MM.1S (cell line): Measurements from ENCODE around the gene SDC1.

ENCODE experiments used
- DNase-seq: peaks from one replicate; pipeline ENCODE4 v3.0.0-alpha.2; 2015
- H2AFZ ChIP-seq: fragments of 300-600 bp; sonication (generic); 2 replicates; pipeline ENCODE4 v1.6.0; 2016; ENCODE audit warnings: antibody characterized with exemption, low read length
- H3F3A ChIP-seq: fragments of 300-600 bp; sonication (generic); 2 replicates; pipeline ENCODE4 v1.6.1; 2016; ENCODE audit warnings: mild to moderate bottlenecking, antibody characterized with exemption, low read length, moderate library complexity, mixed read lengths; ENCODE audit not compliant: insufficient read depth
- H3K27ac ChIP-seq: fragments of 300-600 bp; sonication (generic); 2 replicates; pipeline ENCODE4 v1.5.1; 2016; ENCODE audit warnings: mild to moderate bottlenecking, low read length
- H3K27me3 ChIP-seq: fragments of 300-600 bp; sonication (generic); replicated peaks from 2 replicates; pipeline ENCODE4 v1.6.0; 2016; ENCODE audit warnings: low read length; ENCODE audit not compliant: insufficient read depth
- H3K36me3 ChIP-seq: fragments of 300-600 bp; sonication (generic); replicated peaks from 2 replicates; pipeline ENCODE4 v1.6.1; 2016; ENCODE audit warnings: mild to moderate bottlenecking, low read length, mixed read lengths; ENCODE audit not compliant: insufficient read depth
- H3K4me1 ChIP-seq: fragments of 300-600 bp; sonication (generic); 2 replicates; pipeline ENCODE4 v1.6.1; 2016; ENCODE audit warnings: low read length, mixed read lengths
- H3K4me2 ChIP-seq: fragments of 300-600 bp; sonication (generic); 2 replicates; pipeline ENCODE4 v1.6.0; 2016; ENCODE audit warnings: low read depth, low read length
- H3K4me3 ChIP-seq: fragments of 300-600 bp; sonication (generic); 2 replicates; pipeline ENCODE4 v1.5.1; 2016; ENCODE audit warnings: low read length, mixed read lengths
- H3K79me2 ChIP-seq: fragments of 300-600 bp; sonication (generic); 2 replicates; pipeline ENCODE4 v1.6.1; 2016; ENCODE audit warnings: mixed run types, low read length, mixed read lengths
- H3K9ac ChIP-seq: fragments of 300-600 bp; sonication (generic); 2 replicates; pipeline ENCODE4 v1.6.1; 2016; ENCODE audit warnings: low read length, mixed read lengths
- H3K9me2 ChIP-seq: fragments of 300-600 bp; sonication (generic); replicated peaks from 2 replicates; pipeline ENCODE4 v1.6.1; 2016; ENCODE audit warnings: mild to moderate bottlenecking, low read length, mixed read lengths; ENCODE audit not compliant: insufficient read depth
- H3K9me3 ChIP-seq: fragments of 300-600 bp; sonication (generic); replicated peaks from 2 replicates; pipeline ENCODE4 v1.6.1; 2016; ENCODE audit warnings: mild to moderate bottlenecking, low read length, mixed read lengths; ENCODE audit not compliant: insufficient read depth
- H4K20me1 ChIP-seq: fragments of 300-600 bp; sonication (generic); 2 replicates; pipeline ENCODE4 v1.6.1; 2016; ENCODE audit warnings: mild to moderate bottlenecking, low read length, moderate library complexity, mixed read lengths; ENCODE audit not compliant: insufficient read depth
- CTCF ChIP-seq: fragments of 300-600 bp; sonication (generic); IDR thresholded peaks from 2 replicates; pipeline ENCODE4 v1.5.1; 2016; ENCODE audit warnings: antibody characterized with exemption, low read length, mixed read lengths
- EZH2 ChIP-seq: fragments of 300-600 bp; sonication (generic); optimal IDR thresholded peaks from 2 replicates; pipeline ENCODE3; 2017; ENCODE audit warnings: low read depth, mild to moderate bottlenecking, antibody characterized with exemption, low read length, mixed read lengths
- EZH2phosphoT487 ChIP-seq: fragments of 300-600 bp; sonication (generic); IDR thresholded peaks from 2 replicates; pipeline ENCODE4 v1.6.1; 2018; ENCODE audit warnings: antibody characterized with exemption, low read length

Gene SDC1

GRCh38 chr2:20156836-20157192, 68.1 kb downstream of the SDC1 start:
- Histone ChIP-seq H3K27me3 (no peaks in the 10 kb centered on the region), H3K9me3 (no peaks in the 10 kb centered on the region), H3K9ac (no peak overlapping the region), H3K27ac (no peak overlapping the region), H3K4me2 (peak overlapping the region; percentile 43), H4K20me1 (no peaks in the 10 kb centered on the region), H3F3A (no peaks in the 10 kb centered on the region; the same call in none of the 2 replicates), H3K79me2 (no peaks in the 10 kb centered on the region), H2AFZ (0 out of 2 replicates have a peak overlapping the region, but pooled peaks have one; percentile 1), H3K9me2 (no peaks in the 10 kb centered on the region), H3K36me3 (no peaks in the 10 kb centered on the region), H3K4me1 (peaks cover 17% of the 10 kb centered on the region), H3K4me3 (no peak overlapping the region)
- no peak for TF ChIP-seq CTCF
- TF ChIP-seq EZH2phosphoT487, result no peak
- no peak for TF ChIP-seq EZH2
- DNase-seq, result no peak

DNA sequence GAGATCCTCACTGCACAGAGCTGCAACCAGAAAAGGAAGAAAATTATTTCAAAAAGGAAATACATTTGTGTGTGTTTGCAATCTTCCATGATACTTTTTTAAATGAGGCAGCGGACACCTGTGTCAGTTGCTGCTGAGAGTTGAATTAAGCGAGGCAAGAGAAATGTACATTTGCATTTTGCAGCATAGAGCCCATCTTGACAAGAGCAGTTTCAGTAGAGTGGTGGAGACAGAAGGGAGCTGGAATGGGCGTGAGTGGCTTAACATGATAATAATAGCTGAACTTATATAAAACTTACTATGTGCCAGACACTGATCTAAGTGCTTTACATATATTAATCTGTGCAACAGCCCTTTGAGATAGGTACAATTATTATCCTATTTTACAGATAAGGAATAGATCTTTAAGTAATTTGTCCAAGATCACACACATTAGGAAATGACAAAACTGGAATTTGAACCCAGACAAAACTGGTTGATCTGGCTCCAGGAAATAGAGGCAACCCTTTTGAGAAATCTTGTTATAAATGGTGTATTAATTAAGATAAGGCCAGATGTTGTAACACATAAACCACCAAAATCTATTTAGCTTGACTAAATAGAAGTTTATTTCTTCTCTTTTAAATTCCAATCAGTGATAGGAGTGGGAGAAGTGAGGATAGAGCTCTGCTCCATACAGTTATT, 68.7 kb downstream of the SDC1 start:
- Histone ChIP-seq H3K9me3 (no peaks in the 10 kb centered on the region), H3K9me2 (no peaks in the 10 kb centered on the region), H3K4me2 (no peak overlapping the region), H3K36me3 (no peaks in the 10 kb centered on the region), H3K27ac (no peak overlapping the region), H3K79me2 (no peaks in the 10 kb centered on the region), H3F3A (peaks cover 2% of the 10 kb centered on the region), H3K9ac (no peak overlapping the region), H3K27me3 (no peaks in the 10 kb centered on the region), H3K4me1 (peaks cover 18% of the 10 kb centered on the region), H4K20me1 (no peaks in the 10 kb centered on the region), H3K4me3 (no peak overlapping the region), H2AFZ (no peak overlapping the region)
- no peak for DNase-seq
- TF ChIP-seq CTCF, result no peak
- no peak for TF ChIP-seq EZH2
- TF ChIP-seq EZH2phosphoT487, result no peak

- Histone ChIP-seq H3K36me3 (no peaks in the 10 kb centered on the region), H3K9ac (no peak overlapping the region), H2AFZ (no peak overlapping the region), H3K4me1 (peaks cover 36% of the 10 kb centered on the region), H3K9me2 (no peaks in the 10 kb centered on the region), H4K20me1 (no peaks in the 10 kb centered on the region), H3K4me2 (no peak overlapping the region), H3K9me3 (no peaks in the 10 kb centered on the region), H3K27ac (no peak overlapping the region), H3F3A (peaks cover 4% of the 10 kb centered on the region), H3K4me3 (no peak overlapping the region), H3K79me2 (no peaks in the 10 kb centered on the region), H3K27me3 (no peaks in the 10 kb centered on the region)
- no peak for DNase-seq
- no peak for TF ChIP-seq EZH2phosphoT487
Observed at GRCh38 chr2:20153131-20153851, 71.6 kb downstream of the SDC1 start.
